Measurements from ENCODE around the gene RANBP9.

The RANBP9 gene

GRCh38 chr6:13664703-13665352 is 46.8 kb downstream of the RANBP9 start:
- TF ChIP-seq GATA3 (IDR thresholded peaks at IDR 0.05; ENCODE audit: low read depth, low read length), result no peak
- no peak for TF ChIP-seq GATA2 (IDR thresholded peaks at IDR 0.05; ENCODE audit: low read depth, low read length)

GRCh38 chr6:13663986-13664385 is 47.6 kb downstream of the RANBP9 start:
- no peak for TF ChIP-seq GATA3 (IDR thresholded peaks at IDR 0.05; ENCODE audit: low read depth, low read length)
- no peak for TF ChIP-seq GATA2 (IDR thresholded peaks at IDR 0.05; ENCODE audit: low read depth, low read length)

GRCh38 chr6:13662651-13663334 is 48.8 kb downstream of the RANBP9 start:
- TF ChIP-seq GATA3 (IDR thresholded peaks at IDR 0.05; ENCODE audit: low read depth, low read length) (no peak), GATA2 (IDR thresholded peaks at IDR 0.05; ENCODE audit: low read depth, low read length) (no peak)

- TF ChIP-seq GATA3 (IDR thresholded peaks at IDR 0.05; ENCODE audit: low read depth, low read length) (no peak), GATA2 (IDR thresholded peaks at IDR 0.05; ENCODE audit: low read depth, low read length) (no peak)
Observed at GRCh38 chr6:13661647-13662046, 50.0 kb downstream of the RANBP9 start.

GRCh38 chr6:13660893-13661292 is 50.7 kb downstream of the RANBP9 start:
- TF ChIP-seq GATA2 (IDR thresholded peaks at IDR 0.05; ENCODE audit: low read depth, low read length), result no peak
- no peak for TF ChIP-seq GATA3 (IDR thresholded peaks at IDR 0.05; ENCODE audit: low read depth, low read length)

- TF ChIP-seq GATA3 (IDR thresholded peaks at IDR 0.05; ENCODE audit: low read depth, low read length) (no peak), GATA2 (IDR thresholded peaks at IDR 0.05; ENCODE audit: low read depth, low read length) (no peak)
Observed at GRCh38 chr6:13660273-13660672, 51.4 kb downstream of the RANBP9 start.

GRCh38 chr6:13655700-13656099 is 55.9 kb downstream of the RANBP9 start:
- TF ChIP-seq GATA2 (IDR thresholded peaks at IDR 0.05; ENCODE audit: low read depth, low read length) (no peak), GATA3 (IDR thresholded peaks at IDR 0.05; ENCODE audit: low read depth, low read length) (no peak)

- TF ChIP-seq GATA3 (IDR thresholded peaks at IDR 0.05; ENCODE audit: low read depth, low read length) (no peak), GATA2 (IDR thresholded peaks at IDR 0.05; ENCODE audit: low read depth, low read length) (no peak)
Observed at GRCh38 chr6:13654496-13654895, 57.1 kb downstream of the RANBP9 start.

- TF ChIP-seq GATA2 (IDR thresholded peaks at IDR 0.05; ENCODE audit: low read depth, low read length) (peak; percentile 15; the same call in 1 of the 2 replicates), GATA3 (IDR thresholded peaks at IDR 0.05; ENCODE audit: low read depth, low read length) (peak; percentile 40; the same call in 1 of the 2 replicates)
Observed at GRCh38 chr6:13653296-13653695, 58.3 kb downstream of the RANBP9 start.

- TF ChIP-seq GATA3 (IDR thresholded peaks at IDR 0.05; ENCODE audit: low read depth, low read length) (no peak), GATA2 (IDR thresholded peaks at IDR 0.05; ENCODE audit: low read depth, low read length) (no peak)
Observed at GRCh38 chr6:13649393-13649792, 62.2 kb downstream of the RANBP9 start.

GRCh38 chr6:13648850-13649249 is 62.8 kb downstream of the RANBP9 start:
- TF ChIP-seq GATA3 (IDR thresholded peaks at IDR 0.05; ENCODE audit: low read depth, low read length) (no peak), GATA2 (IDR thresholded peaks at IDR 0.05; ENCODE audit: low read depth, low read length) (no peak)

- TF ChIP-seq GATA2 (IDR thresholded peaks at IDR 0.05; ENCODE audit: low read depth, low read length) (no peak), GATA3 (IDR thresholded peaks at IDR 0.05; ENCODE audit: low read depth, low read length) (no peak)
Observed at GRCh38 chr6:13643125-13643524, 68.5 kb downstream of the RANBP9 start.

- TF ChIP-seq GATA2 (IDR thresholded peaks at IDR 0.05; ENCODE audit: low read depth, low read length) (no peak), GATA3 (IDR thresholded peaks at IDR 0.05; ENCODE audit: low read depth, low read length) (no peak)
Observed at GRCh38 chr6:13641315-13641714, 70.3 kb downstream of the RANBP9 start.

GRCh38 chr6:13638626-13639025 is 73.0 kb downstream of the RANBP9 start:
- TF ChIP-seq GATA2 (IDR thresholded peaks at IDR 0.05; ENCODE audit: low read depth, low read length) (no peak), GATA3 (IDR thresholded peaks at IDR 0.05; ENCODE audit: low read depth, low read length) (no peak)

GRCh38 chr6:13638014-13638413 is 73.6 kb downstream of the RANBP9 start:
- no peak for TF ChIP-seq GATA2 (IDR thresholded peaks at IDR 0.05; ENCODE audit: low read depth, low read length)
- no peak for TF ChIP-seq GATA3 (IDR thresholded peaks at IDR 0.05; ENCODE audit: low read depth, low read length)

All from SH-SY5Y (cell line).